ENCODE results near the gene KCND2.

KCND2 gene

GRCh38 chr7:120303105-120303504 lies 30.1 kb downstream of the KCND2 start:
- H3K4me3 ChIP-seq (ENCODE audit: control insufficient read depth, low read depth, low read length), result no peak overlapping the region
- DNase-seq (ENCODE audit: low read depth), result no peak
- TF ChIP-seq CTCF (conservative IDR thresholded peaks at IDR 0.05; ENCODE audit: control insufficient read depth, insufficient read depth, low read depth, low read length), result no peak

- no peak for DNase-seq (ENCODE audit: low read depth)
- no peak overlapping the region for H3K4me3 ChIP-seq (ENCODE audit: control insufficient read depth, low read depth, low read length)
- TF ChIP-seq CTCF (conservative IDR thresholded peaks at IDR 0.05; ENCODE audit: control insufficient read depth, insufficient read depth, low read depth, low read length), result no peak
Observed at GRCh38 chr7:120304674-120305073, 31.7 kb downstream of the KCND2 start.

- DNase-seq (ENCODE audit: low read depth), result no peak
- TF ChIP-seq CTCF (conservative IDR thresholded peaks at IDR 0.05; ENCODE audit: control insufficient read depth, insufficient read depth, low read depth, low read length), result no peak
- no peak overlapping the region for H3K4me3 ChIP-seq (ENCODE audit: control insufficient read depth, low read depth, low read length)
Observed at GRCh38 chr7:120307991-120308545, 35.1 kb downstream of the KCND2 start.

- H3K4me3 ChIP-seq (ENCODE audit: control insufficient read depth, low read depth, low read length), result no peak overlapping the region
- DNase-seq (ENCODE audit: low read depth), result no peak
- no peak for TF ChIP-seq CTCF (conservative IDR thresholded peaks at IDR 0.05; ENCODE audit: control insufficient read depth, insufficient read depth, low read depth, low read length)
Observed at GRCh38 chr7:120311028-120311788, 38.2 kb downstream of the KCND2 start.

- TF ChIP-seq CTCF (conservative IDR thresholded peaks at IDR 0.05; ENCODE audit: control insufficient read depth, insufficient read depth, low read depth, low read length), result no peak
- no peak overlapping the region for H3K4me3 ChIP-seq (ENCODE audit: control insufficient read depth, low read depth, low read length)
- DNase-seq (ENCODE audit: low read depth), result no peak
Observed at GRCh38 chr7:120320218-120320961, 47.4 kb downstream of the KCND2 start.

GRCh38 chr7:120327054-120327453 lies 54.1 kb downstream of the KCND2 start:
- no peak for TF ChIP-seq CTCF (conservative IDR thresholded peaks at IDR 0.05; ENCODE audit: control insufficient read depth, insufficient read depth, low read depth, low read length)
- H3K4me3 ChIP-seq (ENCODE audit: control insufficient read depth, low read depth, low read length), result no peak overlapping the region
- DNase-seq (ENCODE audit: low read depth), result no peak

Data from fibroblast of mammary gland (primary cell).